ENCODE results near the gene POSTN. TPM values are rescaled to one million over a fixed set of nuclear protein-coding genes. Genes with fewer than 3 reads are reported as not detected.
A peak's percentile ranks its signal among the peaks of the same experiment; 100 is the strongest.

Gene POSTN
- total RNA-seq, 4 donors from 2014 or later: 124 to 351 (median 232) TPM

DNA sequence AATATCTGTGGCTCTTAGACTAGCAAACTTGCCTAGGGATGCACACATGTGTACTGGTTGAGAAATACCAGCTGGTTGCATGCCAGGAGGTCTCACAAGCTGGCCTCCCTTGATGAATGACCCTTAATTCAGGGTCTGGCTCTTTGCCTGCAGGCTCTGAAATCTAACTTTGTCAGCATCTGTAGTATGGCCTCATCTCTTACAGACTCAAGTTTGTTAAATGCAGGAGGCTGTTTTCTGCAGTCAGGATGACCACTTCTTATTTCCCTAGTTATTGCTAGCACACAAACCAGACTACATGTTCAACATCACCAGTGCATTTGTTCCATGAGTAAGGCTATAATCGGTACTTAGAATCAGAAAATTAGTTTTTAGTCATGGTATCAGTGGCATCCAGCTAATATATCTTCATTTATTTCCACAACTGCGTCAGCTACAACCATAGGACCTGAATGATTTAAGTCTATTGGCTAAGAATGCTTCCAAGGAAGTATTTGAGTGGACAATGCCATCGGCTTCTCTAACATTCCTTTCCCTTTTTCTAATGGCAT lies 23.3 kb upstream of the POSTN start:
- TF ChIP-seq CTCF (IDR thresholded peaks at IDR 0.05): no peak
- no peak for TF ChIP-seq EP300 (IDR thresholded peaks at IDR 0.05)
- no peak for TF ChIP-seq POLR2A (IDR thresholded peaks at IDR 0.05)
- no peak for TF ChIP-seq POLR2AphosphoS5 (IDR thresholded peaks at IDR 0.05)
- H3K4me3 ChIP-seq: no peak overlapping the region
- peak in 1 of 2 donors; percentile 56 for DNase-seq (ENCODE audit: low spot score in 2 of 2)
- no peaks in the 10 kb centered on the region for H3K36me3 ChIP-seq
- no peaks in the 10 kb centered on the region for H3K27me3 ChIP-seq
- no peak overlapping the region for H3K27ac ChIP-seq
- no peaks in the 10 kb centered on the region for H3K4me1 ChIP-seq
- 69% methylated on average over 3 of the region's 3 CpGs for WGBS
- no peaks in the 10 kb centered on the region for H3K9me3 ChIP-seq

DNA sequence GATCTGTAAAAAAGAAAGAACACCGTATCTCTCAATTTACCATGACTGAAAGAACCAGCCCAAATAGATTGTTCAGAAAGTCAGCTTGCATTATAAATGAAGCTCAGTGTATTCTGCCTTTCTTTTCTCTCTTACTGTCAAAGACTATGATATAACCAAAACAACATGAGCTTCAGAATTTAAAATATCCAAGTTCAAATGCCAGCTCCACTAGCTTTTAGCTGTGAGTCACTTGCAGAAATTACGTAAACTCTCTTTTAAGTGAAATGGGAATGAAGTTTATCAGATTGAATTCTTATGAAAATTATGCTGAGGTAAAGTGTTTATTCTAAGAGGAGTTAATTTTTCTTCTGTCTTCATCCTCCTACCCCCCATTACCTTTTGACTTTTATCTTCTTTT lies 20.0 kb upstream of the POSTN start:
- TF ChIP-seq EP300 (IDR thresholded peaks at IDR 0.05) (no peak), POLR2A (IDR thresholded peaks at IDR 0.05) (no peak), CTCF (IDR thresholded peaks at IDR 0.05) (no peak), POLR2AphosphoS5 (IDR thresholded peaks at IDR 0.05) (no peak)

GRCh38 chr13:37617173-37617572 lies 18.6 kb upstream of the POSTN start:
- H3K9me3 ChIP-seq: no peaks in the 10 kb centered on the region
- no peaks in the 10 kb centered on the region for H3K27me3 ChIP-seq
- no peak overlapping the region for H3K4me3 ChIP-seq
- no peak for DNase-seq (ENCODE audit: low spot score in 2 of 2)
- 84% methylated on average over 1 of the region's 1 CpG for WGBS
- no peaks in the 10 kb centered on the region for H3K4me1 ChIP-seq
- TF ChIP-seq EP300 (IDR thresholded peaks at IDR 0.05) (no peak), CTCF (IDR thresholded peaks at IDR 0.05) (no peak), POLR2A (IDR thresholded peaks at IDR 0.05) (no peak), POLR2AphosphoS5 (IDR thresholded peaks at IDR 0.05) (no peak)
- no peaks in the 10 kb centered on the region for H3K36me3 ChIP-seq
- no peak overlapping the region for H3K27ac ChIP-seq

More for the DNA sequence above, 20.0 kb upstream of the POSTN start:
- DNase-seq (ENCODE audit: low spot score in 2 of 2): no peak
- H3K4me1 ChIP-seq: no peaks in the 10 kb centered on the region
- H3K27me3 ChIP-seq: no peaks in the 10 kb centered on the region
- H3K27ac ChIP-seq: no peak overlapping the region
- no peaks in the 10 kb centered on the region for H3K36me3 ChIP-seq
- no peaks in the 10 kb centered on the region for H3K9me3 ChIP-seq
- 42% methylated on average over 2 of the region's 2 CpGs for WGBS
- no peak overlapping the region for H3K4me3 ChIP-seq

- Histone ChIP-seq H3K27me3 (no peaks in the 10 kb centered on the region), H3K4me3 (no peak overlapping the region), H3K9me3 (no peaks in the 10 kb centered on the region), H3K36me3 (no peaks in the 10 kb centered on the region), H3K4me1 (no peaks in the 10 kb centered on the region), H3K27ac (no peak overlapping the region)
- 96% methylated on average over 1 of the region's 1 CpG for WGBS
- no peak for TF ChIP-seq POLR2AphosphoS5 (IDR thresholded peaks at IDR 0.05)
- TF ChIP-seq POLR2A (IDR thresholded peaks at IDR 0.05): no peak
- no peak for TF ChIP-seq CTCF (IDR thresholded peaks at IDR 0.05)
- TF ChIP-seq EP300 (IDR thresholded peaks at IDR 0.05): no peak
- no peak for DNase-seq (ENCODE audit: low spot score in 2 of 2)
These were observed 17.6 kb upstream of the POSTN start for GRCh38 chr13:37616131-37616530.

DNA sequence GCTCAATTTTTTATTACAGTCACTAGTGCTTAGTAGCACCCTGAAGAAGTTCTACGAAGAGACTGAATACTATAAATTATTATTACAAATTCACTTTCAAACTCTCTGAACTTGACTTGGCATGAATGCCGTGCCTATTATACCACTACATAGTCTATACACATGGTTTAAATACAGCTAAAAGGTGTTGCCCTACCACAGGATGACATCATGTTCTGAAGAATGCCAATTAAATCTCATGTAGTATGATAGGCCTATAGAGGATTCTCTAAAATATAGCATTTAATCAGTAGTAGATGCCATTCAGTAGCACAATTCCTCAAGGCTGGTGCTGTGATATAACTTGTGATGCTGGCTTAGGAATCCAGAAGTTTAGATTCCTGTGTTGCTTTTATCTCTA lies 16.7 kb upstream of the POSTN start:
- Histone ChIP-seq H3K4me1 (no peaks in the 10 kb centered on the region), H3K9me3 (no peaks in the 10 kb centered on the region), H3K27ac (no peak overlapping the region), H3K27me3 (no peaks in the 10 kb centered on the region), H3K36me3 (no peaks in the 10 kb centered on the region), H3K4me3 (no peak overlapping the region)
- TF ChIP-seq POLR2AphosphoS5 (IDR thresholded peaks at IDR 0.05) (no peak), EP300 (IDR thresholded peaks at IDR 0.05) (no peak), POLR2A (IDR thresholded peaks at IDR 0.05) (no peak), CTCF (IDR thresholded peaks at IDR 0.05) (no peak)
- WGBS: 48% methylated on average over 2 of the region's 2 CpGs
- DNase-seq (ENCODE audit: low spot score in 2 of 2): no peak
